PC-3 (cell line): ENCODE results near the gene AACS. TPM values are rescaled to one million over a fixed set of nuclear protein-coding genes. Genes with fewer than 3 reads are reported as not detected.

Experiments
- ATAC-seq: fragments of 200-7000 bp; cut with Tn5 transposase; 2 replicates; pipeline ENCODE4 v1.9.1; 2020; ENCODE audit warnings: mild to moderate bottlenecking, moderate library complexity
- BruUV-seq: library from RNA; stranded (reverse); fragments of 400-500 nt; replicated peaks from 2 replicates; lab custom pipeline; 2021; lab: Mats Ljungman, UMichigan
- CTCF ChIA-PET: fragments of 300-600 bp; sonication (Branson Sonifier 250); formaldehyde crosslinking; loops from one replicate; lab custom pipeline; 2022; ENCODE audit warnings: antibody characterized with exemption; lab: Charles Lee
- POLR2A ChIA-PET: fragments of 300-600 bp; sonication (Branson Sonifier 250); formaldehyde crosslinking; loops from one replicate; lab custom pipeline; 2022; ENCODE audit warnings: antibody characterized with exemption; ENCODE audit not compliant: unreplicated experiment; lab: Charles Lee
- DNase-seq: peaks from one replicate; pipeline ENCODE4 v3.0.0-alpha.2; 2015
- H2AFZ ChIP-seq: fragments of 300-600 bp; sonication (generic); 2 replicates; pipeline ENCODE4 v1.6.0; 2016; ENCODE audit warnings: antibody characterized with exemption, low read length
- H3F3A ChIP-seq: fragments of 300-600 bp; sonication (generic); one replicate; pipeline ENCODE4 v1.6.0; 2017; ENCODE audit warnings: antibody characterized with exemption, low read length, control low read depth, mild to moderate bottlenecking; ENCODE audit not compliant: unreplicated experiment
- H3K27ac ChIP-seq: fragments of 300-600 bp; sonication (generic); 2 replicates; pipeline ENCODE4 v1.5.1; 2016; ENCODE audit warnings: mild to moderate bottlenecking, low read length
- H3K27me3 ChIP-seq: fragments of 300-600 bp; sonication (generic); 2 replicates; pipeline ENCODE4 v1.6.1; 2016; ENCODE audit warnings: low read length, mixed read lengths
- H3K36me3 ChIP-seq: fragments of 300-600 bp; sonication (generic); 2 replicates; pipeline ENCODE4 v1.6.1; 2016; ENCODE audit warnings: low read depth, mixed run types, low read length, mixed read lengths
- H3K4me1 ChIP-seq: fragments of 300-600 bp; sonication (generic); 2 replicates; pipeline ENCODE4 v1.5.1; 2016; ENCODE audit warnings: low read length; ENCODE audit not compliant: insufficient read depth
- H3K4me2 ChIP-seq: fragments of 300-600 bp; sonication (generic); 2 replicates; pipeline ENCODE4 v1.6.0; 2016; ENCODE audit warnings: low read length
- H3K4me3 ChIP-seq: fragments of 300-600 bp; sonication (generic); 2 replicates; pipeline ENCODE4 v1.5.1; 2016; ENCODE audit warnings: mild to moderate bottlenecking, low read length, mixed read lengths
- H3K79me2 ChIP-seq: fragments of 300-600 bp; sonication (generic); 2 replicates; pipeline ENCODE4 v1.6.1; 2017; ENCODE audit warnings: low read length, mixed read lengths
- H3K9ac ChIP-seq: fragments of 300-600 bp; sonication (generic); 2 replicates; pipeline ENCODE4 v1.6.0; 2016; ENCODE audit warnings: mild to moderate bottlenecking, low read length
- H3K9me2 ChIP-seq: fragments of 300-600 bp; sonication (generic); replicated peaks from 2 replicates; pipeline ENCODE4 v1.6.1; 2016; ENCODE audit warnings: mixed run types, low read length, mixed read lengths
- H3K9me3 ChIP-seq: fragments of 300-600 bp; sonication (generic); 2 replicates; pipeline ENCODE4 v1.6.1; 2016; ENCODE audit warnings: low read length, mixed read lengths
- H4K20me1 ChIP-seq: fragments of 300-600 bp; sonication (generic); 2 replicates; pipeline ENCODE4 v1.6.1; 2016; ENCODE audit warnings: low read length, mixed read lengths
- EZH2 ChIP-seq: fragments of 300-600 bp; sonication (generic); IDR thresholded peaks from one replicate; pipeline ENCODE4 v1.6.1; 2017; ENCODE audit warnings: antibody characterized with exemption, mild to moderate bottlenecking, low read length; ENCODE audit not compliant: unreplicated experiment
- EZH2phosphoT487 ChIP-seq: fragments of 300-600 bp; sonication (generic); IDR thresholded peaks from 2 replicates; pipeline ENCODE4 v1.6.1; 2018; ENCODE audit warnings: mild to moderate bottlenecking, antibody characterized with exemption, low read length, borderline replicate concordance
- intact Hi-C: fragments of 100-400 bp; cut with micrococcal nuclease; formaldehyde crosslinking; loops from 2 replicates; pipeline ENCODE4 v1.9.0; 2023
- total RNA-seq: library from RNA; depleted of rRNA; stranded (reverse); fragments of >200 nt; gene quantifications from 2 replicates; pipeline ENCODE4 v1.2.3, GENCODE V29; 2014
- TF ChIP-seq, protein P1 (sequence below): fragments of 300-600 bp; sonication (generic); conservative IDR thresholded peaks from 2 replicates; pipeline ENCODE4 v1.5.1; 2017; ENCODE audit warnings: antibody characterized with exemption, low read depth, mild to moderate bottlenecking, low read length

AACS gene
- total RNA-seq, 1 experiment from 2014 or later: 31.9 TPM

GRCh38 chr12:125032466-125033152 is 32.6 kb upstream of the AACS start:
- ChIA-PET POLR2A (no interaction called here), CTCF (no interaction called here)
- H3K27me3 ChIP-seq: no peaks in the 10 kb centered on the region
- H3K4me3 ChIP-seq: no peak overlapping the region
- H3K27ac ChIP-seq: no peak overlapping the region
- TF ChIP-seq, protein P1, sequence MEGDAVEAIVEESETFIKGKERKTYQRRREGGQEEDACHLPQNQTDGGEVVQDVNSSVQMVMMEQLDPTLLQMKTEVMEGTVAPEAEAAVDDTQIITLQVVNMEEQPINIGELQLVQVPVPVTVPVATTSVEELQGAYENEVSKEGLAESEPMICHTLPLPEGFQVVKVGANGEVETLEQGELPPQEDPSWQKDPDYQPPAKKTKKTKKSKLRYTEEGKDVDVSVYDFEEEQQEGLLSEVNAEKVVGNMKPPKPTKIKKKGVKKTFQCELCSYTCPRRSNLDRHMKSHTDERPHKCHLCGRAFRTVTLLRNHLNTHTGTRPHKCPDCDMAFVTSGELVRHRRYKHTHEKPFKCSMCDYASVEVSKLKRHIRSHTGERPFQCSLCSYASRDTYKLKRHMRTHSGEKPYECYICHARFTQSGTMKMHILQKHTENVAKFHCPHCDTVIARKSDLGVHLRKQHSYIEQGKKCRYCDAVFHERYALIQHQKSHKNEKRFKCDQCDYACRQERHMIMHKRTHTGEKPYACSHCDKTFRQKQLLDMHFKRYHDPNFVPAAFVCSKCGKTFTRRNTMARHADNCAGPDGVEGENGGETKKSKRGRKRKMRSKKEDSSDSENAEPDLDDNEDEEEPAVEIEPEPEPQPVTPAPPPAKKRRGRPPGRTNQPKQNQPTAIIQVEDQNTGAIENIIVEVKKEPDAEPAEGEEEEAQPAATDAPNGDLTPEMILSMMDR: no peak
- TF ChIP-seq EZH2phosphoT487 (no peak), EZH2 (no peak)
- intact Hi-C loops: no loop called here
- H4K20me1 ChIP-seq: no peaks in the 10 kb centered on the region
- BruUV-seq: no TSS peak
- H3K36me3 ChIP-seq: no peaks in the 10 kb centered on the region
- H3K4me1 ChIP-seq: no peaks in the 10 kb centered on the region
- ATAC-seq (no peak), DNase-seq (no peak)
- H2AFZ ChIP-seq: no peak overlapping the region
- H3K9ac ChIP-seq: no peak overlapping the region
- no peaks in the 10 kb centered on the region for H3F3A ChIP-seq
- no peak overlapping the region for H3K4me2 ChIP-seq
- no peaks in the 10 kb centered on the region for H3K9me3 ChIP-seq
- no peaks in the 10 kb centered on the region for H3K79me2 ChIP-seq
- no peaks in the 10 kb centered on the region for H3K9me2 ChIP-seq

DNA sequence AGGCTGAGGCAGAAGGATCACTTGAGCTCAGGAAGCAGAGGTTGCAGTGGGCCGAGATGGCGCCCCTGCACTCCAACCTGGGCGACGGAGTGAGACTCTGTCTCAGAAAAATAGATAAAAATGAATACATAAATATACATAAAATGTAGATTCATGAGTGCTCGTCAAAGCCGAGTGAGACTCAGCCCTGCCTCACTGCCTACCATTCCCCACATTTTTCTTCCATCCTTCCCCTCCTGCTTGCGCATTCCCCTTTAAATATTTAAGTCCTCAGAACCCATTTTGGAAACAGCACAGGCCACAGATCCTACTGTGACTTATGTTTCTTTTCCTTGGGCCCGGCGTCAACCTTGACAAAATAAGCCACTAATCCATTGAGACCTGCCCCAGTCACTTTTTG is 31.9 kb upstream of the AACS start:
- Histone ChIP-seq H3K9me2 (no peaks in the 10 kb centered on the region), H3K36me3 (no peaks in the 10 kb centered on the region), H3K9me3 (no peaks in the 10 kb centered on the region), H3K27ac (no peak overlapping the region), H4K20me1 (no peaks in the 10 kb centered on the region), H2AFZ (no peak overlapping the region), H3K79me2 (no peaks in the 10 kb centered on the region), H3F3A (no peaks in the 10 kb centered on the region), H3K9ac (no peak overlapping the region), H3K4me3 (no peak overlapping the region), H3K27me3 (no peaks in the 10 kb centered on the region), H3K4me1 (no peaks in the 10 kb centered on the region), H3K4me2 (no peak overlapping the region)
- TF ChIP-seq, protein P1: no peak
- TF ChIP-seq EZH2phosphoT487 (no peak), EZH2 (no peak)
- ChIA-PET CTCF (no interaction called here), POLR2A (no interaction called here)
- no peak for ATAC-seq
- BruUV-seq: no TSS peak
- no peak for DNase-seq
- intact Hi-C loops: no loop called here

DNA sequence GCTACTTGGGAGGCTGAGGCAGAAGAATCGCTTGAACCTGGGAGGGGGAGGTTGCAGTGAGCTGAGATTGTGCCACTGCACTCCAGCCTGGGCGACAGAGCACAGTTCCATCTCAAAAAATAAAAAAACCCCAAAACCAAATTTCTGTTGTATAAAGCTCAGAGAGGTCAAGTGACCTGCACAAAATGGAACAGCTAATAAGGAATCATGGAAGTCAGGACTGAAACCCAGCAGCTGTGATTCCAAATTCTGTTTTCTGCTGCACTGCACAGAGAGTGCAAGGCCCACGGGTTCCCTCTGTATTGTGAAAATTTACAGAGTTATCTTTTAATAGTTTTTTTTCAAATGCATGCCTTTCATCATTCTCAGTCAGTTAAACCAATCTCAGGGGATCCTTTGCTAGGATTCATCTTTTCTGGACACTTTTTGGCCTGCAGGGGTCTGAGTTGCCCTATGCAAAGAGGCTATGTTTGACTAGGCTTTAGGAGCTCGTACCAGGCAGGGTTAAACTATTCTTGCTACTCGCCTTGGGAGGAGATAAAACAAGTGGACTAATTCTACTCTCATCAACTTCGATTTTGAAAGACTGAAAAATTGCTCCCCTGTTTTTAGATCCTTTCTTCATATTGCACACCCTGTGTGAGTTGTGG is 26.1 kb upstream of the AACS start:
- H3K79me2 ChIP-seq: no peaks in the 10 kb centered on the region
- ChIA-PET CTCF (no interaction called here), POLR2A (no interaction called here)
- no peaks in the 10 kb centered on the region for H3K9me3 ChIP-seq
- ATAC-seq (no peak), DNase-seq (no peak)
- H3K36me3 ChIP-seq: no peaks in the 10 kb centered on the region
- no peaks in the 10 kb centered on the region for H3K4me1 ChIP-seq
- intact Hi-C loops: no loop called here
- H3F3A ChIP-seq: no peaks in the 10 kb centered on the region
- H3K4me3 ChIP-seq: no peak overlapping the region
- no peak overlapping the region for H3K4me2 ChIP-seq
- H3K27ac ChIP-seq: no peak overlapping the region
- H4K20me1 ChIP-seq: no peaks in the 10 kb centered on the region
- no peaks in the 10 kb centered on the region for H3K27me3 ChIP-seq
- no peak overlapping the region for H3K9ac ChIP-seq
- no peak for TF ChIP-seq EZH2
- TF ChIP-seq, protein P1: 0 out of 2 replicates have a peak, but pooled peaks have one; percentile 21
- TF ChIP-seq EZH2phosphoT487: no peak
- H2AFZ ChIP-seq: no peak overlapping the region
- H3K9me2 ChIP-seq: no peaks in the 10 kb centered on the region
- no TSS peak for BruUV-seq
